Astrocyte of the cerebellum (primary cell): ENCODE measurements around the gene PIK3R6.
A peak's percentile ranks its signal among the peaks of the same experiment; 100 is the strongest.

Source experiments
- DNase-seq: peaks from one replicate; pipeline ENCODE4 v3.0.0-alpha.2; 2011; ENCODE audit warnings: low read depth
- H3K4me3 ChIP-seq: 2 replicates; pipeline ENCODE4 v1.5.1; 2011; ENCODE audit warnings: mild to moderate bottlenecking, low read depth, low read length, moderate library complexity
- in situ Hi-C: cut with HindIII; loops from 2 replicates; pipeline ENCODE4 v1.10.0; 2017; ENCODE audit warnings: low sequenced_read_pairs
- TF ChIP-seq, protein P1 (sequence below): IDR thresholded peaks from 2 replicates; pipeline ENCODE4 v1.5.1; 2012; ENCODE audit warnings: low read length, low read depth, moderate library complexity, mild to moderate bottlenecking; ENCODE audit errors: missing control alignments

Gene PIK3R6

GRCh38 chr17:8791248-8791909 is 76.1 kb downstream of the PIK3R6 start:
- H3K4me3 ChIP-seq, result no peak overlapping the region
- DNase-seq, result no peak
- TF ChIP-seq, protein P1, sequence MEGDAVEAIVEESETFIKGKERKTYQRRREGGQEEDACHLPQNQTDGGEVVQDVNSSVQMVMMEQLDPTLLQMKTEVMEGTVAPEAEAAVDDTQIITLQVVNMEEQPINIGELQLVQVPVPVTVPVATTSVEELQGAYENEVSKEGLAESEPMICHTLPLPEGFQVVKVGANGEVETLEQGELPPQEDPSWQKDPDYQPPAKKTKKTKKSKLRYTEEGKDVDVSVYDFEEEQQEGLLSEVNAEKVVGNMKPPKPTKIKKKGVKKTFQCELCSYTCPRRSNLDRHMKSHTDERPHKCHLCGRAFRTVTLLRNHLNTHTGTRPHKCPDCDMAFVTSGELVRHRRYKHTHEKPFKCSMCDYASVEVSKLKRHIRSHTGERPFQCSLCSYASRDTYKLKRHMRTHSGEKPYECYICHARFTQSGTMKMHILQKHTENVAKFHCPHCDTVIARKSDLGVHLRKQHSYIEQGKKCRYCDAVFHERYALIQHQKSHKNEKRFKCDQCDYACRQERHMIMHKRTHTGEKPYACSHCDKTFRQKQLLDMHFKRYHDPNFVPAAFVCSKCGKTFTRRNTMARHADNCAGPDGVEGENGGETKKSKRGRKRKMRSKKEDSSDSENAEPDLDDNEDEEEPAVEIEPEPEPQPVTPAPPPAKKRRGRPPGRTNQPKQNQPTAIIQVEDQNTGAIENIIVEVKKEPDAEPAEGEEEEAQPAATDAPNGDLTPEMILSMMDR, result no peak
- in situ Hi-C loops, result loop anchor here (5.0 kb wide), 1 partner anchor 94 kb away; no protein-coding TSS in a partner anchor

DNA sequence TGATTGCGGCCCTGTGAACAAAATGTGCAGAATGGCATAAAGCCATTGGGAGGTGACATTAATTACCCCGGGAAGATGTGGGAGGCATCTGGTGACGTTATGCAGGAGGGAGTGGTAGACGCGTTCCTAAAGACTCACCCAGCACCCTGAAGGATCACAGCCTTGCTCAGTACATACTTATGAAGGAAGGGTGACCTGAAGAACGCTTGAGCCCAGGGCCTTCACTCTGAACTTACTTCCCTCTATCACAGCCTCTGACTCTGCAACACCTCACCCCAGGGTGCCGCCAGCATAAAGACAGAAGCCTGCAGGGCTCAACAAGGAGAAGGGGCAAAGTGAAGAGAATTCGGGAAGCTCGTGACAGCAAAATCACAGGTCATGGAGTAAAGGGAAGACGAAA is 77.7 kb downstream of the PIK3R6 start:
- no peak for DNase-seq
- in situ Hi-C loops, result loop anchor here (5.0 kb wide), 1 partner anchor 92 kb away; no protein-coding TSS in a partner anchor
- H3K4me3 ChIP-seq, result no peak overlapping the region
- TF ChIP-seq, protein P1, result no peak

DNA sequence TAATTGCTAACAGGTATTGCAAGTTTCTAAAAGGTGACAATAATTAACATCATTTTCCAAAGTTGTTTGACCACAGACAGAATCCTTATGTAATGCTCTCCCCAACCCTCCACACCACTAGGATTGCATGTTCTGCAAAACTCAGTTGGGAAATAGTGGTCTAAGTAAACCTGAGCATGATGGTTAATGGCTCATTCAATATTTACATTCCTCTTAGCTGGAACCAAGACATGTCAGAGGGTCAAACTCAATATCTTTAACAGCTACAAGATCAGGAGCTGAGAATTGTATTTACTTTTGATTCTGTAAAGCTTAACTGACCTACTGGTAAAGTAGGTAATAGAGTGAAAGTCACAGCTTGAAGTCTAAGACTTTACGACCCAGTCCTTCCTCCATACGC is 78.5 kb downstream of the PIK3R6 start:
- no peak overlapping the region for H3K4me3 ChIP-seq
- no peak for DNase-seq
- in situ Hi-C loops, result no loop called here
- TF ChIP-seq, protein P1, result no peak

DNA sequence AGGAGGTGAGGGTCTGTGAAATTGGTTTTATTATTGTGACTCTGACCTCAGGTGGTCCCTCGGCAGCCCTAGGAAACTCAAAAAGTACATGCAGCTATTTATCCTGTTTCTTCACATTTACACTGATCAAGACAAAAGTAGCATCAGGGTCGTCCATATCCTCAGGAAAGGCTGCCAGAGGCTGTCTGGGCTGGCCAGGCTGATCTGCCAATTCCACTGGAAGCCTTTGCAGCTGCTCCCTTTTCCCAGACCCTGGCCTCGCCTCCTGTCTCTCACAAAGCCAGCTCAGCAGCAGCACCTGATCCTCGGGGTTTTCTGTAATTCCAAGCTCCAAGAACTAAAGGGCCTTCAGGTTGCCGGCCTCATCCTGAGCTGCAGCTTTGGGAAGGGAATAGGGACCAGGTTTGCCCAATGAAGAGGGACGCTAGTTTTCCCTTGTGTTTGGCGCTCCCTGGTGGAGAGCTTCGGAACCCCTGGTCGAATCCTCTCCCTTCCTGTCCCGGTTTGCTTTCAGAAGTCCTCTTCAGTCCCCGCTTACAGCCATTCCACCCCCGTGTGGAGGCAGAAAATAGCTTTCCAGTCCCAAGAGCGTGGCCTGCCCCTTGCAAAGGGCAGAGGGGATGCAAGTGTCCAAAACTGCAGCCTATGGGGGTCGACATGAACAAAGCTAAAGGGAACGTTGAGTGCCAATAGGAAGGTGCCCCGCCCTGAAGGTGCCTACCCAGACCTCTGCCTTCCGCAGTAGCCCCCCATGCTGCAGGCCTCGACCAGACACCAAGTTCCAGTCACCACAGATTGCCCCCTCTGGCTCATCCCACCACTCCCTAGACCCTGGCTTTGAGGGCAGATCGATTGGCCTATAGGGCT is 81.7 kb downstream of the PIK3R6 start:
- in situ Hi-C loops, result no loop called here
- peak; percentile 32 for DNase-seq
- TF ChIP-seq, protein P1, result peak; percentile 85
- H3K4me3 ChIP-seq, result no peak overlapping the region

GRCh38 chr17:8782176-8782575 is 85.3 kb downstream of the PIK3R6 start:
- TF ChIP-seq, protein P1, result no peak
- no peak for DNase-seq
- H3K4me3 ChIP-seq, result no peak overlapping the region
- in situ Hi-C loops, result no loop called here

GRCh38 chr17:8781776-8782175 is 85.7 kb downstream of the PIK3R6 start:
- no peak for DNase-seq
- H3K4me3 ChIP-seq, result no peak overlapping the region
- TF ChIP-seq, protein P1, result no peak
- in situ Hi-C loops, result no loop called here
